NCI-H1092 (cell line): Measurements from ENCODE around the gene CCL23.
"Not testable (repeated sequence)": the region's sequence is repeated elsewhere in the genome, so short reads cannot be mapped to it uniquely, and the experiment has no call there.

ENCODE experiments used
- DNase-seq: peaks from one replicate; lab custom pipeline; 2025; lab: John Stamatoyannopoulos, UW

CCL23 gene

GRCh38 chr17:36002631-36003030 lies 15.1 kb downstream of the CCL23 start:
- no peak for DNase-seq

- DNase-seq: no peak
Measured at GRCh38 chr17:36001862-36002603, 15.7 kb downstream of the CCL23 start.

GRCh38 chr17:36001110-36001771 lies 16.5 kb downstream of the CCL23 start, which contains the start of gene CCL15:
Gene CCL15, minus strand, starts transcription at chr17:36001553. Its CDS starts 61 bp downstream, at chr17:36001492.
- no peak for DNase-seq

- DNase-seq: no peak
Measured at GRCh38 chr17:36000732-36001109, 17.1 kb downstream of the CCL23 start.

GRCh38 chr17:35998756-35999155 lies 19.0 kb downstream of the CCL23 start:
- no peak for DNase-seq

GRCh38 chr17:35998018-35998545 lies 19.7 kb downstream of the CCL23 start:
- no peak for DNase-seq

GRCh38 chr17:35995346-35995745 lies 22.4 kb downstream of the CCL23 start:
- DNase-seq: not testable (repeated sequence)

- no peak for DNase-seq
Measured at GRCh38 chr17:35991075-35991474, 26.7 kb downstream of the CCL23 start.

GRCh38 chr17:35988164-35988563 lies 29.6 kb downstream of the CCL23 start:
- no peak for DNase-seq

GRCh38 chr17:35986643-35987042 lies 31.1 kb downstream of the CCL23 start, which contains the start of gene CCL14:
Gene CCL14, minus strand, starts transcription at chr17:35986729. Its CDS starts 80 bp downstream, at chr17:35986649.
- no peak for DNase-seq

- DNase-seq: no peak
Measured at GRCh38 chr17:35984140-35984539, 33.6 kb downstream of the CCL23 start.

- DNase-seq: no peak
Measured at GRCh38 chr17:35982409-35983191, 35.2 kb downstream of the CCL23 start.

- DNase-seq: no peak
Measured at GRCh38 chr17:35981908-35982330, 35.9 kb downstream of the CCL23 start.

- no peak for DNase-seq
Measured at GRCh38 chr17:35981246-35981645, 36.5 kb downstream of the CCL23 start, which contains the start of gene CCL16. Gene CCL16, minus strand, starts transcription at chr17:35981497. Its CDS starts 77 bp downstream, at chr17:35981420.

- DNase-seq: no peak
Measured at GRCh38 chr17:35978346-35978745, 39.4 kb downstream of the CCL23 start.

GRCh38 chr17:35977509-35977908 lies 40.3 kb downstream of the CCL23 start:
- no peak for DNase-seq

GRCh38 chr17:35973333-35974260 lies 44.2 kb downstream of the CCL23 start:
- no peak for DNase-seq

GRCh38 chr17:35972945-35973332 lies 44.8 kb downstream of the CCL23 start:
- no peak for DNase-seq

- no peak for DNase-seq
Measured at GRCh38 chr17:35972535-35972934, 45.2 kb downstream of the CCL23 start.

- DNase-seq: no peak
Measured at GRCh38 chr17:35972066-35972465, 45.7 kb downstream of the CCL23 start.
